Muscle of arm (tissue), 14 donors: ENCODE results near the gene OR52K2. TPM values are rescaled to one million over a fixed set of nuclear protein-coding genes. Genes with fewer than 3 reads are reported as not detected.
"Not testable (repeated sequence)": the region's sequence is repeated elsewhere in the genome, so short reads cannot be mapped to it uniquely, and the experiment has no call there.

Source experiments
- DNase-seq: peaks from one replicate; pipeline ENCODE4 v3.0.0-alpha.2; 2013
- long read RNA-seq, 11 donors: transcript quantifications; one replicate each; lab custom pipeline, GENCODE V29; 2026
- polyA plus RNA-seq, 12 donors: library from polyadenylated mRNA; unstranded; fragments of 120-200 nt; gene quantifications; one replicate each; pipeline ENCODE4 v1.2.1, GENCODE V29; 2013; ENCODE audit not compliant: insufficient read length in 12 of 12

OR52K2 gene
- polyA plus RNA-seq = not detected
- long read RNA-seq, donor 1 = 0 reads
- long read RNA-seq, donor 2 = 0 reads
- long read RNA-seq, donor 3 = 0 reads
- long read RNA-seq, donor 4 = 0 reads
- long read RNA-seq, donor 5 = 0 reads
- long read RNA-seq, donor 6 = 0 reads
- long read RNA-seq, donor 7 = 0 reads
- long read RNA-seq, donor 8 = 0 reads
- long read RNA-seq, donor 9 = 0 reads
- long read RNA-seq, donor 10 = 0 reads
- long read RNA-seq, donor 11 = 0 reads

DNA sequence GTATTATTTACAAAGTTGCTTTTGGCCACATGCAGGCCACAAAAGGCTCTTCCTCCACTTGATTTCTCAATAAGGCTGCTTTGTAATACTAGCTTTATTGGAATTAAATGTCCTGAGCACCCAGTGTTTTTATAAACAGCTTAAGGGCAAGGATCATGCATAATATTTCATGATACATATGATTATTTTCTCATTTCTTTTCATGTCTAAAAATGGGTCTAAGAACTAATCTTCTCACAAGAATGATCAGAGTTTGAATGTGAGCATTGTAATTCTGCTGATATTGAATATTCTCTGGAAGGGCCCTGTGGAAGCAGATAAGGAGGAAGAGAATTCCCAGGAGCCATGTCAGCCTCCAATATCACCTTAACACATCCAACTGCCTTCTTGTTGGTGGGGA, at the start of gene OR52K2:
TSS of gene OR52K2 (plus strand) at position 301 of the 400 bp plus-strand sequence. CDS start at position 346, 45 bp downstream.
- no peak for DNase-seq

DNA sequence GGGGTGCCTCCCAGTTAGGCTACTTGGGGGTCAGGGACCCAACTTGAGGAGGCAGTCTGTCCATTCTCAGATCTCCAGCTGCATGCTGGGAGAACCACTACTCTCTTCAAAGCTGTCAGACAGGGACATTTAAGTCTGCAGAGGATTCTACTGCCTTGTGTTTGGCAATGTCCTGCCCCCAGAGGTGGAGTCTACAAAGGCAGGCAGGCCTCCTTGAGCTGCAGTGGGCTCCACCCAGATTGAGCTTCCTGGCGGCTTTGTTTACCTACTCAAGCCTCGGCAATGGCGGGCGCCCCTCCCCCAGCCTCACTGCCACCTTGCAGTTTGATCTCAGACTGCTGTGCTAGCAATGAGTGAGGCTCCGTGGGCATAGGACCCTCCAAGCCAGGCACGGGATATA, 42.9 kb upstream of the OR52K2 start:
- DNase-seq = not testable (repeated sequence)

DNA sequence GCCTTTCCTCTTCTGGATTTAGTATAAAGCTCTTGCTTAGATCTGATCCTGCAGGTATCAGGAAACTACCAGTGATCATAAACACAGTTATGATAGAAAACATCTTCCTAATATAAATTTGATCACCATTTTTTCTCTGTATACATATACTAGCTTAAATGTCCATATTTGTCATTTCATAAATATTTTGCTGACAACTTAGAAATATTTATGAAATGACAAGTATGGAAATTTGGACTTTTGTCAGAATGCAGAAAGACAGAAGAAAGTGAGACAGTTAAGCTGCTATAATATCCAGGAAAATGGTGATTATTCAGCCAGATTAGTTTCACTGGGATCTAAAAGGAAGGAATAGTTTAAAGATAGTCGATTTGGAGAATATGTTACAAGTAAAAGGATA, 32.8 kb upstream of the OR52K2 start:
- no peak for DNase-seq

DNA sequence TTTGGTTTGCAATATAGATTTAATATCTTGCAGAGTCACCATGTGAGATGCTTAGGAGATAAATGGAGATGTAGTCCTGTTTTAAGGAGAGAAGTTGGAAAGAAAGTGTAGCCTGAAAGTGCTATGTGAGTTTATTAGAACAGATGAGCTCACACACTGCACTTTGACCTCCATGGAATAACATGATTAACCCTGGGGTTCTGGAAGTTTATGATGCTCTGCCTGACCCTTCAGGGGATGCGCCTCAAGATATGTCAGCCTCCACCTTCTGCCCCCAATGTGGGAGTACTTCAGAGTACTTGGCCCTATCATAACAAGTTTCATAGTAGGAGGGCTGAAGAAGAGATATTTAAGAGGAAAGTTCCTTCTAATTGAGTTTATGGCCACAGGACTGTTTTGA, 32.3 kb upstream of the OR52K2 start:
- no peak for DNase-seq

DNA sequence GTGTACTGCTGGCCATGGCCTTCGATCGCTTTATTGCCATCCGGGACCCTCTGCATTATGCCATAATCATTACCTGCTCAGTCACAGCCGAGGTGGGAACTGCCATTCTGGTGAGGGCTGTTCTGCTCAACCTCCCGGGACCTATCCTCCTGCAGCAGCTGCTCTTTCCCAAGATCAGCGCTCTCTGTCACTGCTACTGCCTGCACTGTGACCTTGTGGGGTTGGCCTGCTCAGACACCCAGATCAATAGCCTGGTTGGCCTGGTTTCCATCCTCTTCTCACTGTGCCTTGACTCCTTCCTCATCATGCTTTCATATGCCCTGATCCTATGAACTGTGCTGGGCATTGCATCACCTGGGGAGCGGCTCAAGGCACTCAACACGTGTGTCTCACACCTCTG, 30.7 kb upstream of the OR52K2 start:
- no peak for DNase-seq

DNA sequence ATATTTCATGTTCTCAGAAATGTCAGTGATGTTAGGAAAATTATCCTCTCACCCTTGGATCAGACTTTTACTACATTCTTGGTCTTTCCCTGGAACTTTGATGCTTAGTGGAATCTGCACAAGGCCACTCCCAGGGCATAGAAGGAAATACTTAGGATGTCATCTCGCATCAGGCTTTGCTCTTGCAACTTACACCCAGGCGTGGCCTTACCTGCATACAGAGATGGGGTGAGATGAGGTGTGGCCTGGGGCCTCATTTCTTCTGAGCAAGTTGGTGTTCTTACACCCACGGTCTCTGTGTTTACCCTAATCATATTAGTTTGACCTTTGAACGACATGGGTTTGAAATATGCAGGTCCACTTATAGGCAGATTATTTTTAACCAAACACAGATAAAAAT, 19.0 kb upstream of the OR52K2 start:
- no peak for DNase-seq

DNA sequence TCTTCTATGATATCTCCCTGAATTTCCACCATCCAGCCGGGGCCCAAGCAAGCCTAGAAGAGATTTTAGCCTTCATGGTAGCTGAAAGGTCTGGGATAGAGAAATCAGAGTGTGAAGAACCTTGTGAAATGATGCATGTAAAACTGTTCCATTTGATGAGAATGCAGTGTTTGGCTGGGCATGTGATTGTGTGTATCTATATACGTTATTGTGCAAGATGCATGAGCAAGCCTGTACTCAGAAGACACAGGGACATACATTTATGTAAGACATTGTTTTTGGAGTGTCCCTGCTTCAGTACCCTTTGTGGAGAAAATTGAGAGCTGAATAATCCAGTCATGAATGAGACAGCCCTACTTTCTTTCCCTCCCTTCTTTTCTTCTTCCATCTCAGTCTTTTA, 15.2 kb upstream of the OR52K2 start:
- DNase-seq = no peak

DNA sequence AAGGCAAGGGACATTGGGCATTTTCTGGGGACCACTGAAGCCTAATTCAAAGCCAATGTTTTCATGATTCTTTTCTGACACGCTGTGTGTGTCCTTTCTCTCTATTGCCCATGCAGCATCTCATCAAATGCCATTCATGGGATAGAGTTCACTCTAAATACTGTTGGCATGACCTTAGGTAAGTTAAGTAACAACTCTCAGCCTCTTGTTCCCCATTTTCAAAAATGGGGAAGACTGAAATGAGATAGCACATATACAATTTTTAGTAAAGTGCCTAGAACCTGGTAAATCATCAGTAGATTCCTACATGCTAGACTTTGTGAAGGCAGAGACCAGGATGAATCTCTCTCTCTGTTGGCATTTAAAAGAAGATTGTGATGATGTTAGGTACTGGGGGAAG, 12.7 kb upstream of the OR52K2 start:
- no peak for DNase-seq

DNA sequence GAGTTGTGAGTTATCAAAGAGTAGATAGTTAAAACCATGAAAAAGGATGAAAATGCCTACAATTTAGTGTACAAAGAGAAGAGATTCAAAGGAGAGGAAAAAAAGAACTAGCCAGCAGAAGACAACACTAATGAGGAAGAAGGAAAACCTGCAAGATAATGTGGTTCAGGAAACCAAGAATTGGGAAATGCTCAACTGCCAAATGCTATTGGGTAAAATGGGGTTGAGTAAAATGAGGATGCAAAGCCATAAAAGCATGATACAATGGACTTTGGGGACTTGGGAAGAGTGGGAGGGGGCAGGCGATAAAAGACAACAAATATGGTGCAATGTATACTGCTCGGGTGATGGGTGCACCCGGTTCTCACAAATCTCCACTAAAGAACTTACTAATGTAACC, 7.6 kb upstream of the OR52K2 start:
- no peak for DNase-seq

DNA sequence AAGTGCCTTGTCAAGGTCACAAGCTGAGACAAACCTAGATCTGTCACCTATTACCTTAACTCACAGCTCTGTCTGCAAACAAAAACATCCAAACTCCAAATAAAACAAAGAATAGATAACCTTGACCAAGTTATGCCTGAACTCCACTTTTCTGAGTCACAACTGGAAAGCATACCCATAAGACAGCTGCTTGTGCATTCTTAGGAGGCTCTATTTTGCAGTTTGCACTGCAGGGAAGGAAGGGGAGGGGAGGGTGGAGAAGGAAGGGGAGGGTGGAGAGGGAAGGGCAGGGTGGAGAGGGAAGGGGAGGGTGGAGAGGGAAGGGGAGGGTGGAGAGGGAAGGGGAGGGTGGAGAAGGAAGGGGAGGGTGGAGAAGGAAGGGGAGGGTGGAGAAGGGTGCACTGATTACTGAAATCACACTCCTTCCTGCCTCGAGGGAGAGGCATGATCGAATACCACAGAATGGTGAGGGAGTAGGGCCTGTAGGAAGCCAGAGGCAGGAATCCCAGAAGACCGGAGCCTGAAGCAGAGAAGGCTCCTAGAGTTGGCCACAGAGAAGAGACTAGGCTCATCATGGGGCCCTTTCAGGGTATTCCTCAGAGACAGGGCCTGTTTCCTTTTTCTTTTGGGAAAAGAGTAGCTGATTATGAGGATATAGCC, 5.7 kb upstream of the OR52K2 start:
- DNase-seq = no peak

DNA sequence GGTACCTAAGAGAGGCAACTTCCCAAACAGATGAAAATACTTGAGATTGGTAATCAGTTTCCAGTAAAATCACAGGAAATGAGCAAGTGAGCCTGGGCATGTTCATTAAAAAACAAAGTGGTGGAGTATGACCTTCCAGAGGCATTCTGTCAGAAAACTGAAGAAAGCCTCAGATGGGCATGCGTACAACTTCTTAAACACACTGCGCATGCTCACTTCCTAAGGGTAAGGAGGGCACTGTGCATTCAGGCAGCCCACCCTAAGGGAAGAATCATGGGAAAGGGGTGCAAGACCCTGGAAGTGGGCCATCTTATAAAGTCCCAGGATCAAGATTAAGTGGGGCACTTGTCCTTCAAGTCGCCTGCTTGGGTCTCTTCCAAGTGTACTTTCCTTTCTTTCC, 4.0 kb downstream of the OR52K2 start:
- DNase-seq = no peak

DNA sequence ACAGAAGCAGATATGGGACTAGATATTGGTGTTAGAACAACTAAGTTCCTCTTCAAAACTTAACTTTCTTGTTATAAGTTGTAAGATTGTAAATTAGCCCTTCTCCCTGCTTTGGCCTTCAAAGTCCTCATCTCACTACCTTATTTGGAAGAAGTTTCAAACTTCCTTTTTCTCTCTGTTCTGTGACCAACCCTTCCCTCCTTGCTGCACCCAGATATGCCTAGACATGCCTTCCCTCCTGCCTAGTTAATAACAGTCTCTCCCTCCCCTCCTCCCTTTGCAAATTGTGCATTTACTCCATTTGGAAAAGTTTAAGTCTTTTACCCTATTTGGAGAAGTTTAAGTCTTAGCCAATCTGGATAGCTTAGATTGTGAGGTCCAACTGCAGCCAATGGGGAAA, 4.9 kb downstream of the OR52K2 start:
- no peak for DNase-seq

DNA sequence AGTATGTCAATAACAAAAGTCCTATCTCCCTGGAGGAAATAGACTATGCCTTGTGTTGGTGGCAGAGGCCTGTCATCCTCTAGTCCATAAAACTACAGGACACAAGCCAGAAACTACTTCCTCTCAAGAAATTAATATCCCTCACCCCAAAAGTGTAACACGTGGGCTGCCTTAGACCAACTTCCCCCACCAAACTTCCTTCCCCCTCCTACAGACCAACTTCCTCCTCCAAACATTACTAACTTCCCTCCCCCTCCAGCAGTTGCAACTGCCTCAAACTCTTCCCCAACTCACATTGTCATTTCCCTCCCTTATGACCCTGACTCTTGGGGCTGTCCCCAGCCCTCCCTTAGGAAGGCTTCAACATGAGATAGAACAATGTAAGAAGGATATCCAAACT, 6.3 kb downstream of the OR52K2 start:
- DNase-seq = no peak

DNA sequence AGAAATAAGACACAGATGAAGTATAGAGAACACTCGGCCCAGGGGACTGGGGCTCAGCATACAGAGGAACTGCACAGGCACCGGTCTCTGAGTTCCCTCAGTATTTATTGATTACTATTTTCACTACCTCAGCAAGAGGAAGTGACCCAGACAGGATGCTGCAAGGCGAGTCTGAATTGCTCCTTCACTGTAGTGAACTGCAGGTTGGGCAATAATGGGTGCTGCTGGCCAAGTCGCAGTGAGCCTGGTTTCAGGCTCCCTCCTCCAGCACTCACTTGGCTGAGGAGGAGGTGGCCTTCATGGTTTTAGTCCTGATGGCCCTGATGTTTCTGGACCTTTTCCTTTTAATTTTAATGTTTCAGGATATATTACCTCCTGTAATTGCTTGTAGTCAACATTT, 10.4 kb downstream of the OR52K2 start:
- no peak for DNase-seq

DNA sequence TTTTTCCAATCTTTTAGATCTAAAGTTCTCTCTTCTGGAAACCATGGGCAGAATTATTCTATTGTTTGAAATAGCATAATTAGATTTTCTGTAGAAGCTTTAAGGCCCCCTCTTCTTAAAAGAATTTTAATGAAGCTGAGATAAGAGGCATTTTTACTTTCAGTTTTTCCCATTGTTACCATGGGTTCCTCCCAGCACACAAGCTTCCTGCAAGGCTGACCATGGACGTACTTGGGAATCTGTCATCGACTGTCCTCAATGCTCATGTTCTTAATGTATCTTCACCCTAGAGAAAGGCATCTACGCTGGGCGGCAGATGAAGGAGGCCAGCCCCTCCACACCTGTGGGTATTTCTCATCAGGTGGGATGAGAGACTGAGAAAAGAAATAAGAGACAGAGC, 11.1 kb downstream of the OR52K2 start:
- no peak for DNase-seq

DNA sequence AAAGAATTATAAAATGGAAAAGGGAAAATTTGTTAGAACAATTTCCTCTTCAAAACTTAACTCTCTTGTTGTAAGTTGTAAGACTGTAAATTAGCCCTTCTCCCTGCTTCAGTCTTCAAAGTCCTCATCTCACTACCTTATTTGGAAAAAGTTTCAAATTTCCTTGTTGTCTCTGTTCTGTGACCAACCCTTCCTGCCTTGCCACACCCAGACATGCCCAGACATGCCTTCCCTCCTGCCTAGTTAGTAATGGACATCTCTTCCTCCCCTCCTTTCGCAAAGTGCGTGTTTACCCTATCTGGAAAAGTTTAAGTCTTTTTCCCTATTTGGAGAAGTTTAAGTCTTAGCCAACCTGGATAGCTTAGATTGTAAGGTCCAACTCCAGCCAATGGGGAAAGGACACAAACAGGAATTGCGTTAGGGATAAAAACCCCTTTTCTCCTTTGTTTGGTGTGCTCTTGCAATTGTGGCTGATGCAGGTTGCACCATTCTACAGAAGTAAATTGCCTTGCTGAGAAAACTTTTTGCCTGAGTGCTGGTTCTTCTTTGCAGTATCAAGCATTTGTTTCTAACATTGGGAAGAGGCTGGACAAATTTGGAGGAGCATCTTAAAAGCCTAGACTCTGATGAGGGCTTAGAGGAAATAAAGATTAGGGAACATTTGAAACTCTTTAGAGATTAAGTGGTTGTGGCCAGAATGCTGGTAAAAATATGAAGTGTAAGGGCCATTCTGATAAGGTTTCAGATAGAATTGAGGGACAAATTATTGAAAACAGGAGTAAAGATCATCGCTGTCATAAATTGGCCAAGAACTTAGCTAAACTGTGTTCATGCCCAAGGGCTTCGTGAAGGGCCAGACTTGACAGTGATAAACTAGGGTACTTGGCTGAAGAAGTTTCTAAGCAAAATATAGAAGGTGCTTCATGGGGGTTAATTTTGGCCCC, 15.4 kb downstream of the OR52K2 start:
- no peak for DNase-seq

DNA sequence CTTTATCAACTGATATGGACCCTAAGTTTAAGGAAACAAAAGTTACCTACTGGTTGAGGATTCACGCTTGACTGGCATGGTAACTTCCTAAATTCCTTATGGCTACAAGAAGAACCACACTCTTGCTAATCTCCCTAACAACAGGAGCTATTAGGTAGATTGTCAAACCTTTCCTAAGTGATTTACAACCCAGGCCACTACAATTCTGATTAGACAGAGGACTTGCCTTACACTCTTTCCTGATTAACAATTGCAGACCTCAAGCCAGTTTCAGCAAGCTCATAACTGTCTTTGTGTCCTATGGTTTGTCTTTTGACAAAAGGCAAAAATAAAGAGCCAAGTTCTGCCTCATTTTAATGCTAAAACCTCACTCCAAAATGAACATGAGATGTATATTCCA, 16.3 kb downstream of the OR52K2 start:
- no peak for DNase-seq

DNA sequence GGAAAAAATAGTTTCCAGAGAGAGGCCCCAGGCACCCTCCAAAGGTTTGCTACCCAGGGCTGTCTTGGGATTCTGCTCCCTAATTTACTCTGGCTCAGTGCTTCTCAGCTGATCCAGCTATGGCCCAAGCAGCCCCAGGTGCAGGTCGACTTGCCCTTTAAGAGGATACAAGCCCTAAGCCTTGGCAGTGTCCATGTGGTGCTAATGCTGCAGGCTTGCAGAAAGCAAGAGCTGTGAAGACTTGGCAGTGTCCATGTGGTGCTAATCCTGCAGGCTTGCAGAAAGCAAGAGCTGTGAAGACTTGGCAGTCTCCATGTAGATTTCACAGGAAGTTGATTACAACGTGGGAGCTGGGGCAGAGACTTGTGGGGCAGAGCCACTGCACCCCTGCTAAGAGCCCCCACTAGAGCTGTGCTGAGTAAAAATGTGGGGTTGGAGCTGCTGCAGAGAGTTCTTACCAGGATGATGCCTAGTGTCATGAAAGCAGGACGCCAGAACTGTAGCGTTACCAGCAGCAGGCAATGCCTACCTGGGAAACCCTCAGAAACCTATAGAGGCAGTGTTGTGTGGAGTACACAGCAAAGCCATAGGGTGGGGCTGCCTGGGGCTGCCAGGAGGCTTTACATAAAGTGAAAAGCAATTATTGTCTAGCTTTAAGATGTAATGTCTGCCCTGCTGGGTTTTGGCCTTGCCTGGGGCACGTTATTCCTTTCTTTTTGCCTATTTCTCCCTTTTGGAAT, 17.2 kb downstream of the OR52K2 start:
- DNase-seq = no peak

DNA sequence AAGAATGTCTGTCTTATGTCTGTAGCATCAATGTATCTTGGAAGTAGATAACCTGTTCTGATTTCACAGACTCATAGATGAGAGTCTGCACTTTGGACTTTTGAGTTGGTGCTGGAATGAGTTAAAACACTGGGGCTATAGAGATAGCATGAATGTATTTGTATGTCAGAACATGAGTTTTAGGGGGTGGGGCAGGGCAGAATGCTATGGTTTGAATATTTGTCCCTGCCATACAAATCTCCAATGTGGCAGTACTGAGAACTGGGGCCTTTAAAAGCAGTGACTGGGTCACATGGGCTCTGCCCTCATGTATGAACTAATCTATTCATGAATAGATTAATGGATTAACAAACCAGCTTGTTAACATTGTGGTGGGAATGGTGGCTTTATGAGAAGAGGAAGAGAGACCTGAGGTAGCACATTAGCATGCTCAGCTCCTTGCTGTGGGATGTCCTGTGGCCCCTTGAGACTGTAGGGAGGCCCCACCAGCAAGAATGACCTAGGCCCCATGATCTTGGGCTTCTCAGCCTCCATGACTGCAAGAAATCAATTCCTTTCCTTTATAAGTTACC, 17.9 kb downstream of the OR52K2 start:
- no peak for DNase-seq

DNA sequence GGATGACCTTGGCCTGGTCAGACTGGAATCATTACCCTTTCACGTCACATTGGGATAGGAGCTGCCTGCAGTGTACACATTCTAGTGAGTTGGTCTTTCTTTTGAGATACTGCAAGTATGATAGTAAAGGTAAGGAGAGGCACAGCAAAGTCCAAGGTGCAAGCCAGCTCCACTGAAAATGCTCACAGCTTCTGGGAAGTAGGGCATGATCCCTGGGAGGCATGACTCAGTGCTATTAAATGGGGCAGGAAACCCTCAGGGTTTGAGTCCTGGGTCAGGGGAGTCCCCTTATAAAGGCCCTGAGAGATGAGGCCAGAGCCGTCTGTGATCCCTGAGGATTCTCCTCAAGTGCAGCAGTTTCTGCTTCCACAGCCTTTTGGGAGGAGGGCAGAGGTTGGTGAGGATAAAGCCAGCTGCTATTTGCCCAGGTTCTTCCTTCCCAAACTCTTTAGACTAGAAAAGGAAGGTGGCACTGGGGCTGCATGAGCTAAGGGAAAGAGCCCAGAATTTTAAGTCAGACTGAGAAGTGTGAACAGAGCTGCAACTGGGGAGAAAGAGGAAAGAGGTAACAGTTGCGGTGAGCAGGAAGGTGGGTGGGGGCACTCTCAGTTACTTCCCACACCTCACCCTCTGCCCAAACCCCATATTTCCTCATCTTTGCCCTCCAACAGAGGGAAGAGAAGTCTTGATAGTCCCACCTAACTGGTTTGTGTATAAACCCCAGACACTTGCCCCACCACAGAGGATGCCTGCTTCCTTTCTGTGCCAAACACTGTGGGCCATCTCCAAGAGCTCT, 18.9 kb downstream of the OR52K2 start:
- DNase-seq = no peak

DNA sequence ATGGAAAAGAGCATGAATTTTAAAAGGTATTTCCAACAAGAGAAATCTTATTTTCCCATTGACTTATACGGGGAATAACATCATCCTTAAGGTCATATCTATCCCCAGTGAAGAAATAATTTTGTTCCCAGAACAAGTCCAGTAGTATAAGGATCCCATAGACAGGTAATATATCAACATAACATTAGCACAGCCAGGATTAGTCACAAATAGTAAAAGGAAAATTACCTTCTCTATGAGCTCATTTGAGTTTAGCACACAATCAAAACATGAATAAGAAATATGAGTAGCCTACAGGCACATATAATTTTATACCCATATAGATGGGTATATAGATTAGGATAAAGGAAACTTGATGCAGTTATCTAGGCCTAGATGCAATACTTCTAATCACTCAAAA, 30.5 kb downstream of the OR52K2 start:
- DNase-seq = no peak
